GM12878 (cell line): Measurements from ENCODE around the gene TWF1. TPM values are rescaled to one million over a fixed set of nuclear protein-coding genes. Genes with fewer than 3 reads are reported as not detected.

Experiments
- ATAC-seq: fragments of 200-7000 bp; cut with Tn5 transposase; 3 replicates; pipeline ENCODE4 v1.9.1; 2020; ENCODE audit warnings: mild to moderate bottlenecking, moderate library complexity
- BruUV-seq: library from RNA; stranded (reverse); fragments of 400-500 nt; replicated peaks from 2 replicates; lab custom pipeline; 2021; lab: Mats Ljungman, UMichigan
- CTCF ChIA-PET: fragments of 300-600 bp; sonication (Branson Sonifier 250); formaldehyde crosslinking; extraction: SDS; loops from one replicate; lab custom pipeline; 2021; ENCODE audit warnings: inconsistent platforms; lab: Yijun Ruan, JAX
- POLR2A ChIA-PET: fragments of 350-600 bp; formaldehyde crosslinking; extraction: SDS; loops from one replicate; lab custom pipeline; 2021; ENCODE audit warnings: inconsistent platforms; lab: Charles Lee
- RAD21 ChIA-PET: fragments of 300-600 bp; sonication (Branson Sonifier 250); formaldehyde crosslinking; loops from one replicate; lab custom pipeline; 2023; ENCODE audit warnings: antibody characterized with exemption; ENCODE audit not compliant: unreplicated experiment; lab: Charles Lee
- SMC1A ChIA-PET: fragments of 300-600 bp; sonication (Branson Sonifier 250); formaldehyde crosslinking; loops from one replicate; lab custom pipeline; 2023; ENCODE audit not compliant: unreplicated experiment, uncharacterized antibody; lab: Charles Lee
- DNase-seq: peaks from one replicate; pipeline ENCODE4 v3.0.0-alpha.2; 2011; ENCODE audit warnings: low read depth, low spot score
- FAIRE-seq: peaks from 3 replicates; lab custom pipeline; 2011; peaks lifted over from hg19 to GRCh38; lab: Jason Lieb, UNC
- H2AFZ ChIP-seq: 2 replicates; pipeline ENCODE4 v1.6.0; 2011; ENCODE audit warnings: low read depth, low read length, control low read depth; ENCODE audit not compliant: control insufficient read depth
- H3K27ac ChIP-seq: 2 replicates; pipeline ENCODE4 v1.5.1; 2011; ENCODE audit warnings: control low read depth; ENCODE audit not compliant: control insufficient read depth, insufficient read depth
- H3K27me3 ChIP-seq, 2 experiments: replicated peaks in 1 of 2; 2 replicates each; pipeline versions ENCODE4 v1.6.0 to v1.6.1; 2011; ENCODE audit warnings: low read length in 1 of 2; ENCODE audit not compliant: control insufficient read depth in 2 of 2, insufficient read depth in 2 of 2
- H3K36me3 ChIP-seq, 2 experiments: 2 replicates each; pipeline ENCODE4 v1.5.1; 2011; ENCODE audit warnings: low read length in 1 of 2; ENCODE audit not compliant: control insufficient read depth in 2 of 2, insufficient read depth in 2 of 2
- H3K4me1 ChIP-seq: 2 replicates; pipeline ENCODE4 v1.6.1; 2011; ENCODE audit warnings: mild to moderate bottlenecking, low read length, moderate library complexity, mixed read lengths; ENCODE audit not compliant: control insufficient read depth, insufficient read depth
- H3K4me2 ChIP-seq: 2 replicates; pipeline ENCODE4 v1.6.0; 2011; ENCODE audit warnings: control low read depth; ENCODE audit not compliant: control insufficient read depth, insufficient read depth
- H3K4me3 ChIP-seq: fragments of 200-600 bp; sonication (generic); 2 replicates; pipeline ENCODE4 v1.5.1; 2016
- H3K79me2 ChIP-seq: 2 replicates; pipeline ENCODE4 v1.6.0; 2011; ENCODE audit warnings: low read length; ENCODE audit not compliant: control insufficient read depth, insufficient read depth
- H3K9ac ChIP-seq: 2 replicates; pipeline ENCODE4 v1.8.0; 2011; ENCODE audit warnings: low read length, control low read depth, mixed read lengths; ENCODE audit not compliant: control insufficient read depth, insufficient read depth
- H3K9me3 ChIP-seq: replicated peaks from 3 replicates; pipeline ENCODE4 v1.5.1; 2011; ENCODE audit warnings: mild to moderate bottlenecking, low read length; ENCODE audit not compliant: control insufficient read depth, insufficient read depth
- H4K20me1 ChIP-seq: 2 replicates; pipeline ENCODE4 v1.6.0; 2011; ENCODE audit not compliant: control insufficient read depth, insufficient read depth
- CBX5 ChIP-seq: sonication (generic); IDR thresholded peaks from 2 replicates; pipeline ENCODE4 v1.6.1; 2016; ENCODE audit warnings: low read depth, moderate library complexity, mild to moderate bottlenecking, inconsistent platforms
- CEBPB ChIP-seq, 2 experiments: fragments of 150-350 bp in 1 of 2; IDR thresholded peaks; 2 replicates each; pipeline ENCODE4 v1.6.1; 2012 to 2014; ENCODE audit warnings: low read depth in 2 of 2, low read length in 2 of 2, borderline replicate concordance in 1 of 2, inconsistent platforms in 1 of 2
- FOXK2 ChIP-seq: fragments of 450-650 bp; IDR thresholded peaks from 2 replicates; pipeline ENCODE4 v1.6.1; 2017; ENCODE audit warnings: mild to moderate bottlenecking, moderate library complexity
- KAT2A ChIP-seq: conservative IDR thresholded peaks from 2 replicates; pipeline ENCODE4 v1.6.1; 2011; ENCODE audit warnings: low read depth, low read length; ENCODE audit not compliant: control insufficient read depth
- KLF5 ChIP-seq: fragments of 450-650 bp; IDR thresholded peaks from 2 replicates; pipeline ENCODE4 v1.6.1; 2014; ENCODE audit warnings: mild to moderate bottlenecking; ENCODE audit not compliant: partially characterized antibody
- NFYB ChIP-seq: IDR thresholded peaks from 2 replicates; pipeline ENCODE4 v1.6.1; 2011; ENCODE audit warnings: low read depth, mild to moderate bottlenecking, low read length, improper control_type of control experiment, moderate library complexity; ENCODE audit not compliant: insufficient read depth
- RBBP5 ChIP-seq: fragments of 200-600 bp; sonication (generic); conservative IDR thresholded peaks from 2 replicates; pipeline ENCODE4 v1.6.1; 2016
- SPI1 ChIP-seq: IDR thresholded peaks from 2 replicates; pipeline ENCODE4 v1.6.1; 2011; ENCODE audit warnings: low read depth, mild to moderate bottlenecking, low read length, moderate library complexity, borderline replicate concordance; ENCODE audit not compliant: insufficient read depth
- SREBF2 ChIP-seq: IDR thresholded peaks from 2 replicates; pipeline ENCODE4 v1.6.1; 2012; ENCODE audit warnings: mild to moderate bottlenecking, low read length
- TAF1 ChIP-seq: IDR thresholded peaks from 2 replicates; pipeline ENCODE4 v1.6.1; 2011; ENCODE audit warnings: mild to moderate bottlenecking, low read depth, low read length, borderline replicate concordance
- TCF7 ChIP-seq: IDR thresholded peaks from 2 replicates; pipeline ENCODE4 v1.6.1; 2014; ENCODE audit warnings: antibody characterized with exemption, borderline replicate concordance
- WGBS: methylation state at CpG from one replicate; pipeline ENCODE4 v1.1.6; 2016; ENCODE audit warnings: low lambda C conversion rate; ENCODE audit not compliant: insufficient replicate concordance, insufficient coverage; ENCODE audit errors: missing lambda C conversion rate; 5-methylcytosine and 5-hydroxymethylcytosine counted together
- in situ Hi-C: fragments of 300-500 bp; cut with MboI; formaldehyde crosslinking; loops from 9 replicates; pipeline ENCODE4 v1.14.3; 2018; ENCODE audit warnings: mixed read lengths
- intact Hi-C: fragments of 100-400 bp; cut with micrococcal nuclease; formaldehyde crosslinking; loops from one replicate; pipeline ENCODE4 v1.14.2; 2022; ENCODE audit not compliant: unreplicated experiment
- polyA plus RNA-seq, 11 experiments: library from polyadenylated mRNA; depleted of rRNA in 4 of 11; unstranded in 6 of 11; stranded (reverse) in 5 of 11; fragments of >200 nt; fragmentation: Nextera tagmentation in 4 of 11; fragmentation: Illumina TruSeq in 1 of 11; extraction: Ambion mirVana in 4 of 11; extraction: Trizol in 1 of 11; gene quantifications; 1 replicate in 1 of 11; 2 replicates in 10 of 11; pipeline versions ENCODE4 v1.2.1 to v1.2.3, GENCODE V29; 2011 to 2016; ENCODE audit warnings: inconsistent platforms in 2 of 11, missing spikeins in 2 of 11, low read depth in 1 of 11
- total RNA-seq, 4 experiments: library from RNA; depleted of rRNA in 3 of 4; stranded (reverse); fragments of >200 nt in 3 of 4; fragmentation: Illumina TruSeq in 1 of 4; extraction: Trizol in 1 of 4; gene quantifications; 2 replicates each; pipeline versions ENCODE4 v1.2.1 to v1.2.3, GENCODE V29; 2013 to 2021
- TF ChIP-seq, protein P1 (sequence below): fragments of 450-650 bp; IDR thresholded peaks from 2 replicates; pipeline ENCODE4 v1.6.1; 2016; ENCODE audit warnings: mild to moderate bottlenecking
- TF ChIP-seq, protein P2 (sequence below), 3 experiments: IDR thresholded peaks in 2 of 3; conservative IDR thresholded peaks in 1 of 3; 2 replicates each; pipeline ENCODE4 v1.5.1; 2011; ENCODE audit warnings: low read depth in 3 of 3, low read length in 3 of 3, mild to moderate bottlenecking in 3 of 3, control low read depth in 2 of 3, moderate library complexity in 2 of 3, inconsistent platforms in 1 of 3, mixed read lengths in 1 of 3; ENCODE audit not compliant: control insufficient read depth in 2 of 3, insufficient read depth in 1 of 3; ENCODE audit errors: extremely low read depth in 1 of 3
- TF ChIP-seq, protein P3 (sequence below): fragments of 450-650 bp; formaldehyde crosslinking; IDR thresholded peaks from 2 replicates; pipeline ENCODE4 v1.5.0; 2022; ENCODE audit warnings: mild to moderate bottlenecking, missing genetic modification characterization
- TF ChIP-seq, protein P4 (sequence below): IDR thresholded peaks from 2 replicates; pipeline ENCODE4 v1.6.1; 2011; ENCODE audit warnings: mild to moderate bottlenecking, low read depth, low read length, moderate library complexity; ENCODE audit not compliant: insufficient replicate concordance

TWF1 gene
- total and polyA plus RNA-seq, 10 of the 15 experiments (the other 5 are each of a cell fraction or from before 2014, with no cell fraction given), result 8.7 to 23.5 (median 18.4) TPM

DNA sequence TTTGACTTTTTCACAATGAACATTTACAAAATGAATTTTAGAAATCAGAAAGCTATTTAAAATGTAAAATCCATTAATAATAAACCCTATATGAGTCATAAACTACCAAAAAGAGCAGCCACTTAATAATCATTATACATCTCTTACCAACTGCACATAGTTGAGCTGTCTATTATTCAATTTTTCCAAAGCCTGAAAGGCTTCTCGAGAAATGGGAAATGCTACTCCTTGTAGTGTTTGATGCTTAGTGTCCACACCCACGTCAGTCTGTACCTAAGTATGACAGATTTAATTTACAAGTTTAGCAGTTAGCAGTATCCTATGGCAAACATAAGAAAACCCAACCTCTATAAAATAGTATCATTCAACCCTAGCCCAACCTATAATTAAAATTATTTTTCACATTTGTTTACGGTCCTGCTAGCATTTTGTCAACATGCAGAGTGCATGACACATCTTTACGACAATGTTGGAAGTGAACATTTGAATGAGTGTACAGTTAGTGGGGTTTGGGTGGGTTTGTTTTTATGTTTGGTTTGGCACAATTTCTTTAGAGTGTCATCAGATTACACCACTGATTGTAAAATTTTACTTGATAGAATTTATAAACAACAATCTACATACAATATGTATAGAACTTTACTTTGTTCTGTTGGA lies 8.4 kb downstream of the TWF1 start:
- H3K4me2 ChIP-seq, result no peak overlapping the region
- intact Hi-C loops, result no loop called here
- POLR2A ChIA-PET, result no interaction called here
- H3K9me3 ChIP-seq, result no peaks in the 10 kb centered on the region
- 58% methylated on average over 4 of the region's 4 CpGs for WGBS
- no peak; the same call in 2 of the 3 replicates for ATAC-seq
- CTCF ChIA-PET, result interaction anchor here (0.9 to 2.4 kb wide), 3 partner anchors 20 to 85 kb away, joined by 3 to 6 read pairs (median 4); no protein-coding TSS in a partner anchor
- no peaks in the 10 kb centered on the region for H3K27me3 ChIP-seq
- no peak overlapping the region for H2AFZ ChIP-seq
- SMC1A ChIA-PET, result interaction anchor here (1.1 kb wide), 1 partner anchor 42 kb away, joined by 3 read pairs; no protein-coding TSS in a partner anchor
- H3K4me3 ChIP-seq, result no peak overlapping the region
- no peaks in the 10 kb centered on the region for H4K20me1 ChIP-seq
- peaks cover 5% of the 10 kb centered on the region for H3K79me2 ChIP-seq
- H3K9ac ChIP-seq, result no peak overlapping the region
- in situ Hi-C loops, result no loop called here
- H3K36me3 ChIP-seq, result peaks cover 0 to 28% of the 10 kb centered on the region in 2 experiments; a peak in 3 of 4 replicates
- BruUV-seq, result no TSS peak
- no peak for FAIRE-seq
- DNase-seq, result no peak
- H3K4me1 ChIP-seq, result no peaks in the 10 kb centered on the region
- H3K27ac ChIP-seq, result no peak overlapping the region
- RAD21 ChIA-PET, result interaction anchor here (0.6 kb wide), 1 partner anchor 84 kb away, joined by 4 read pairs; no protein-coding TSS in a partner anchor
- TF ChIP-seq TCF7, result no peak
- TF ChIP-seq TAF1, result no peak
- TF ChIP-seq SREBF2, result no peak
- no peak for TF ChIP-seq KLF5
- no peak for TF ChIP-seq KAT2A
- TF ChIP-seq SPI1, result no peak
- TF ChIP-seq CEBPB (IDR thresholded peaks at IDR 0.05; ENCODE audit: borderline replicate concordance in 1 of 2, low read depth in 2 of 2, low read length in 2 of 2), result no peak
- TF ChIP-seq, protein P1, sequence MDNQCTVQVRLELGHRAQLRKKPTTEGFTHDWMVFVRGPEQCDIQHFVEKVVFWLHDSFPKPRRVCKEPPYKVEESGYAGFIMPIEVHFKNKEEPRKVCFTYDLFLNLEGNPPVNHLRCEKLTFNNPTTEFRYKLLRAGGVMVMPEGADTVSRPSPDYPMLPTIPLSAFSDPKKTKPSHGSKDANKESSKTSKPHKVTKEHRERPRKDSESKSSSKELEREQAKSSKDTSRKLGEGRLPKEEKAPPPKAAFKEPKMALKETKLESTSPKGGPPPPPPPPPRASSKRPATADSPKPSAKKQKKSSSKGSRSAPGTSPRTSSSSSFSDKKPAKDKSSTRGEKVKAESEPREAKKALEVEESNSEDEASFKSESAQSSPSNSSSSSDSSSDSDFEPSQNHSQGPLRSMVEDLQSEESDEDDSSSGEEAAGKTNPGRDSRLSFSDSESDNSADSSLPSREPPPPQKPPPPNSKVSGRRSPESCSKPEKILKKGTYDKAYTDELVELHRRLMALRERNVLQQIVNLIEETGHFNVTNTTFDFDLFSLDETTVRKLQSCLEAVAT, result no peak
- TF ChIP-seq, protein P2, sequence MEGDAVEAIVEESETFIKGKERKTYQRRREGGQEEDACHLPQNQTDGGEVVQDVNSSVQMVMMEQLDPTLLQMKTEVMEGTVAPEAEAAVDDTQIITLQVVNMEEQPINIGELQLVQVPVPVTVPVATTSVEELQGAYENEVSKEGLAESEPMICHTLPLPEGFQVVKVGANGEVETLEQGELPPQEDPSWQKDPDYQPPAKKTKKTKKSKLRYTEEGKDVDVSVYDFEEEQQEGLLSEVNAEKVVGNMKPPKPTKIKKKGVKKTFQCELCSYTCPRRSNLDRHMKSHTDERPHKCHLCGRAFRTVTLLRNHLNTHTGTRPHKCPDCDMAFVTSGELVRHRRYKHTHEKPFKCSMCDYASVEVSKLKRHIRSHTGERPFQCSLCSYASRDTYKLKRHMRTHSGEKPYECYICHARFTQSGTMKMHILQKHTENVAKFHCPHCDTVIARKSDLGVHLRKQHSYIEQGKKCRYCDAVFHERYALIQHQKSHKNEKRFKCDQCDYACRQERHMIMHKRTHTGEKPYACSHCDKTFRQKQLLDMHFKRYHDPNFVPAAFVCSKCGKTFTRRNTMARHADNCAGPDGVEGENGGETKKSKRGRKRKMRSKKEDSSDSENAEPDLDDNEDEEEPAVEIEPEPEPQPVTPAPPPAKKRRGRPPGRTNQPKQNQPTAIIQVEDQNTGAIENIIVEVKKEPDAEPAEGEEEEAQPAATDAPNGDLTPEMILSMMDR (IDR thresholded peaks at IDR 0.05 in 2 of 3, conservative IDR thresholded peaks at IDR 0.05 in 1 of 3; ENCODE audit: control insufficient read depth in 2 of 3, extremely low read depth in 1 of 3, insufficient read depth in 1 of 3, low read depth in 3 of 3, low read length in 3 of 3), result no peak
- no peak for TF ChIP-seq NFYB
- no peak for TF ChIP-seq CBX5
- TF ChIP-seq, protein P3, sequence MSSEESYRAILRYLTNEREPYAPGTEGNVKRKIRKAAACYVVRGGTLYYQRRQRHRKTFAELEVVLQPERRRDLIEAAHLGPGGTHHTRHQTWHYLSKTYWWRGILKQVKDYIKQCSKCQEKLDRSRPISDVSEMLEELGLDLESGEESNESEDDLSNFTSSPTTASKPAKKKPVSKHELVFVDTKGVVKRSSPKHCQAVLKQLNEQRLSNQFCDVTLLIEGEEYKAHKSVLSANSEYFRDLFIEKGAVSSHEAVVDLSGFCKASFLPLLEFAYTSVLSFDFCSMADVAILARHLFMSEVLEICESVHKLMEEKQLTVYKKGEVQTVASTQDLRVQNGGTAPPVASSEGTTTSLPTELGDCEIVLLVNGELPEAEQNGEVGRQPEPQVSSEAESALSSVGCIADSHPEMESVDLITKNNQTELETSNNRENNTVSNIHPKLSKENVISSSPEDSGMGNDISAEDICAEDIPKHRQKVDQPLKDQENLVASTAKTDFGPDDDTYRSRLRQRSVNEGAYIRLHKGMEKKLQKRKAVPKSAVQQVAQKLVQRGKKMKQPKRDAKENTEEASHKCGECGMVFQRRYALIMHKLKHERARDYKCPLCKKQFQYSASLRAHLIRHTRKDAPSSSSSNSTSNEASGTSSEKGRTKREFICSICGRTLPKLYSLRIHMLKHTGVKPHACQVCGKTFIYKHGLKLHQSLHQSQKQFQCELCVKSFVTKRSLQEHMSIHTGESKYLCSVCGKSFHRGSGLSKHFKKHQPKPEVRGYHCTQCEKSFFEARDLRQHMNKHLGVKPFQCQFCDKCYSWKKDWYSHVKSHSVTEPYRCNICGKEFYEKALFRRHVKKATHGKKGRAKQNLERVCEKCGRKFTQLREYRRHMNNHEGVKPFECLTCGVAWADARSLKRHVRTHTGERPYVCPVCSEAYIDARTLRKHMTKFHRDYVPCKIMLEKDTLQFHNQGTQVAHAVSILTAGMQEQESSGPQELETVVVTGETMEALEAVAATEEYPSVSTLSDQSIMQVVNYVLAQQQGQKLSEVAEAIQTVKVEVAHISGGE (CRISPR knock-in tag), result no peak
- TF ChIP-seq, protein P4, sequence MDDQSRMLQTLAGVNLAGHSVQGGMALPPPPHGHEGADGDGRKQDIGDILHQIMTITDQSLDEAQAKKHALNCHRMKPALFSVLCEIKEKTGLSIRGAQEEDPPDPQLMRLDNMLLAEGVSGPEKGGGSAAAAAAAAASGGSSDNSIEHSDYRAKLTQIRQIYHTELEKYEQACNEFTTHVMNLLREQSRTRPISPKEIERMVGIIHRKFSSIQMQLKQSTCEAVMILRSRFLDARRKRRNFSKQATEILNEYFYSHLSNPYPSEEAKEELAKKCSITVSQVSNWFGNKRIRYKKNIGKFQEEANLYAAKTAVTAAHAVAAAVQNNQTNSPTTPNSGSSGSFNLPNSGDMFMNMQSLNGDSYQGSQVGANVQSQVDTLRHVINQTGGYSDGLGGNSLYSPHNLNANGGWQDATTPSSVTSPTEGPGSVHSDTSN, result no peak
- TF ChIP-seq RBBP5, result no peak
- no peak for TF ChIP-seq FOXK2
